Measurements from ENCODE around the gene FAM78A. TPM values are rescaled to one million over a fixed set of nuclear protein-coding genes. Genes with fewer than 3 reads are reported as not detected.

The FAM78A gene
- total RNA-seq, 4 donors from 2014 or later: 1.9 to 9.9 (median 5.5) TPM

DNA sequence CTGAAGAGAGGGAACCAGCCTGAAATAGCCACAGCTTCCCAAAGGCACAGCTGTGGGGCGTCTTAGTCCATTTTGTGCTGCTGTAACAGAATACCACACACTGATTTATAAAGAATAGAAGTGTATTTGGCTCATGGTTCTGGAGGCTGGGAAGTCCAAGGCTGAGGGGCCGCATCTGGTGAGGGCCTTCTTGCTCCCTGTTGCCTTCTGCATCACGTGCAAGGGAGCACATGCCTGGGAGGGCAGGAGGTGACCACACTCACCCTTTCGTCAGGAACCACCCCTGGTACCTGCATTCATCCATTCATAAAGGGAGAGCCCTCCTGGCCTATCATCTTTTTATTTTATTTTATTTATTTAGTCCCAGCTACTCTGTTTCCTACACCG, 23.6 kb upstream of the FAM78A start:
- no peak for DNase-seq (ENCODE audit: low spot score)
- ATAC-seq (ENCODE audit: low FRiP score): no peak
- TF ChIP-seq, protein P1, sequence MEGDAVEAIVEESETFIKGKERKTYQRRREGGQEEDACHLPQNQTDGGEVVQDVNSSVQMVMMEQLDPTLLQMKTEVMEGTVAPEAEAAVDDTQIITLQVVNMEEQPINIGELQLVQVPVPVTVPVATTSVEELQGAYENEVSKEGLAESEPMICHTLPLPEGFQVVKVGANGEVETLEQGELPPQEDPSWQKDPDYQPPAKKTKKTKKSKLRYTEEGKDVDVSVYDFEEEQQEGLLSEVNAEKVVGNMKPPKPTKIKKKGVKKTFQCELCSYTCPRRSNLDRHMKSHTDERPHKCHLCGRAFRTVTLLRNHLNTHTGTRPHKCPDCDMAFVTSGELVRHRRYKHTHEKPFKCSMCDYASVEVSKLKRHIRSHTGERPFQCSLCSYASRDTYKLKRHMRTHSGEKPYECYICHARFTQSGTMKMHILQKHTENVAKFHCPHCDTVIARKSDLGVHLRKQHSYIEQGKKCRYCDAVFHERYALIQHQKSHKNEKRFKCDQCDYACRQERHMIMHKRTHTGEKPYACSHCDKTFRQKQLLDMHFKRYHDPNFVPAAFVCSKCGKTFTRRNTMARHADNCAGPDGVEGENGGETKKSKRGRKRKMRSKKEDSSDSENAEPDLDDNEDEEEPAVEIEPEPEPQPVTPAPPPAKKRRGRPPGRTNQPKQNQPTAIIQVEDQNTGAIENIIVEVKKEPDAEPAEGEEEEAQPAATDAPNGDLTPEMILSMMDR (IDR thresholded peaks at IDR 0.05): no peak

DNA sequence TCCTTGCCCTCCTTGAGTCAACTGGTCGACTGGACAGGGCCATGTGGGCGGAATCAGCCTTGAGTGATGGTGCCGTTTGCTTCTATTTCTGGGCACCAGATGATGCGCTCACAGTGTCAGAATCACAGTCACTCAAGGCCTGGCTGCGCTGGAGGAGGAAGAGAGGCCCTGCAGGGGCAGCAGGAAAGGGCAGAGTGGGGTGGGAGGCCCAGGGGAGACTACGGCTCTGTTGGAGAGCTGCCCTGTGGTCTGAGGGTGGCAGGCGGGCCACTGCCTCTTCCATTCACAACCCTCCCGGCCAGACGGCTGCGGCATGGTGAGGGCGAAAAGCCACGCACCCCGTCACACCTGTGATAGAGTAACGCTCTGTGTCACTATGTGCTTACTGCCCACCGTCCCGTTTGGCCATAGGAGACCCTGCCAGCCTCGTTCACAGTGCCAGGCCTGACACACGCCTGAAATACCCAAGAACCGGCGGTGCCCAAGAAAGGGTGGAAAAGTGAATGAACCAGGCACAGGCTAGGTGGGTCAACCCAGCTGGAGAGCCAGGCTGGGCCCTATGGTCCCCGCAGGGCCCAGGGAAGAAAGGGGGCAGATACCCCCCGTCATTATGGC, 23.1 kb upstream of the FAM78A start:
- no peak for ATAC-seq (ENCODE audit: low FRiP score)
- TF ChIP-seq, protein P1 (IDR thresholded peaks at IDR 0.05): no peak
- no peak for DNase-seq (ENCODE audit: low spot score)

GRCh38 chr9:131298816-131299215, 22.5 kb upstream of the FAM78A start:
- ATAC-seq (ENCODE audit: low FRiP score) (no peak), DNase-seq (ENCODE audit: low spot score) (no peak)
- TF ChIP-seq, protein P1 (IDR thresholded peaks at IDR 0.05): no peak

- ATAC-seq (ENCODE audit: low FRiP score): no peak
- TF ChIP-seq, protein P1 (IDR thresholded peaks at IDR 0.05): no peak
- DNase-seq (ENCODE audit: low spot score): no peak
These were observed 22.0 kb upstream of the FAM78A start for GRCh38 chr9:131298341-131298740.

- DNase-seq (ENCODE audit: low spot score) (no peak), ATAC-seq (ENCODE audit: low FRiP score) (no peak)
- TF ChIP-seq, protein P1 (IDR thresholded peaks at IDR 0.05): no peak
These were observed 21.6 kb upstream of the FAM78A start for GRCh38 chr9:131297903-131298302.

GRCh38 chr9:131296906-131297500, 20.7 kb upstream of the FAM78A start:
- ATAC-seq (ENCODE audit: low FRiP score) (no peak), DNase-seq (ENCODE audit: low spot score) (no peak)
- TF ChIP-seq, protein P1 (IDR thresholded peaks at IDR 0.05): no peak

GRCh38 chr9:131296460-131296859, 20.1 kb upstream of the FAM78A start:
- ATAC-seq (ENCODE audit: low FRiP score): no peak
- DNase-seq (ENCODE audit: low spot score): no peak
- TF ChIP-seq, protein P1 (IDR thresholded peaks at IDR 0.05): no peak

Data from omental fat pad (tissue), 4 donors.